ENCODE measurements around the gene TMEM107.
A peak's percentile ranks its signal among the peaks of the same experiment; 100 is the strongest.

Gene TMEM107

DNA sequence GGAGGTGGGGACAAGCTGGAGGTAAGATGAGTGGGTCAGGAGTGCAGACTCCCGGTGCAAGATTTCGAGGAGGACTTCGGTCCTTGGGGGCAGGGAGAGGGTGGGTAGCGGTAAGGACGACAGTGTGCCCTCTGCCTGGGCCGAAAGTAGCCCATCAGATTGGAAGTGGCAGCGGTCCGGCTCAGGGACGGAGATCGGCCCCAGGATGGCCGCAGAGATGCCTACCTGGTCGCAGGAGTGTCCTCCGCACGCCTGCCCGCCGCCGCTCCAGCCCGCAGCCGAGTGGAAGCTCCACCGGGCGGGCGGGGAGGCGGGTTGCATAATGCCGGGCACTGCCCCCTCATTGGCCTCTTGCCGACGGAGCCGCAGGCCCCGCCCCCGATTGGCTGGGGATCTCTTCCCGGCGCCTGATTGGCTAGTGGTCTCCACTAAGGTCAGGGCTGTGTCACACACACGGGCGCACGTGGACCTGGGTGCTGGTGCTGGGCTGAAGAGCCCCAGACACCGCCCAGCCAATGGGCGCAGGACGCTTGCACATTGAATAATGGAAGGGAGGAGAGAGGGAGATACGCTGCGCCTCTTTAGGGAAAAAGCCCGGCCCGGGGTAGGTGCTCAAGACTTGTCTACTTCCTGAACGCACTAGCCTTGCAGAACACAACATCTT lies 23.9 kb downstream of the TMEM107 start, which contains the start of gene PER1 (continued):
- TF ChIP-seq ZNF561 (tag by site-specific recombination; IDR thresholded peaks at IDR 0.05; ENCODE audit: borderline replicate concordance) = peak; percentile 72; the same call in 1 of the 2 replicates
- TF ChIP-seq EGR2 (tag by site-specific recombination; IDR thresholded peaks at IDR 0.05; ENCODE audit: low read depth) = 0 out of 2 replicates have a peak, but pooled peaks have one; percentile 23
- TF ChIP-seq ZBTB20 (tag by site-specific recombination; IDR thresholded peaks at IDR 0.05) = peak; percentile 93
- no peak for TF ChIP-seq ZNF175 (tag by site-specific recombination; IDR thresholded peaks at IDR 0.05)
- no peak for TF ChIP-seq ZNF37A (tag by site-specific recombination; IDR thresholded peaks at IDR 0.05)
- TF ChIP-seq BCL11A (tag by site-specific recombination; IDR thresholded peaks at IDR 0.05; ENCODE audit: low read depth) = peak; percentile 72
- peak; percentile 95 for TF ChIP-seq SP2 (tag by site-specific recombination; IDR thresholded peaks at IDR 0.05)
- TF ChIP-seq, protein P1, sequence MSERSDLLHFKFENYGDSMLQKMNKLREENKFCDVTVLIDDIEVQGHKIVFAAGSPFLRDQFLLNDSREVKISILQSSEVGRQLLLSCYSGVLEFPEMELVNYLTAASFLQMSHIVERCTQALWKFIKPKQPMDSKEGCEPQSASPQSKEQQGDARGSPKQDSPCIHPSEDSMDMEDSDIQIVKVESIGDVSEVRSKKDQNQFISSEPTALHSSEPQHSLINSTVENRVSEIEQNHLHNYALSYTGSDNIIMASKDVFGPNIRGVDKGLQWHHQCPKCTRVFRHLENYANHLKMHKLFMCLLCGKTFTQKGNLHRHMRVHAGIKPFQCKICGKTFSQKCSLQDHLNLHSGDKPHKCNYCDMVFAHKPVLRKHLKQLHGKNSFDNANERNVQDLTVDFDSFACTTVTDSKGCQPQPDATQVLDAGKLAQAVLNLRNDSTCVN (tag by site-specific recombination; optimal IDR thresholded peaks at IDR 0.05) = peak; percentile 54
- TF ChIP-seq ZFP69B (tag by site-specific recombination; IDR thresholded peaks at IDR 0.05) = 0 out of 2 replicates have a peak, but pooled peaks have one; percentile 65
- TF ChIP-seq KLF8 (tag by site-specific recombination; IDR thresholded peaks at IDR 0.05) = peak; percentile 46; the same call in 1 of the 2 replicates
- TF ChIP-seq ZNF600 (tag by site-specific recombination; IDR thresholded peaks at IDR 0.05) = peak; percentile 95
- TF ChIP-seq ZSCAN30 (tag by site-specific recombination; IDR thresholded peaks at IDR 0.05) = no peak
- no peak for TF ChIP-seq HOXC10 (CRISPR knock-in tag; IDR thresholded peaks at IDR 0.05)
- peak; percentile 90 for TF ChIP-seq ZNF341 (tag by site-specific recombination; IDR thresholded peaks at IDR 0.05; ENCODE audit: low read depth)
- TF ChIP-seq, protein P2, sequence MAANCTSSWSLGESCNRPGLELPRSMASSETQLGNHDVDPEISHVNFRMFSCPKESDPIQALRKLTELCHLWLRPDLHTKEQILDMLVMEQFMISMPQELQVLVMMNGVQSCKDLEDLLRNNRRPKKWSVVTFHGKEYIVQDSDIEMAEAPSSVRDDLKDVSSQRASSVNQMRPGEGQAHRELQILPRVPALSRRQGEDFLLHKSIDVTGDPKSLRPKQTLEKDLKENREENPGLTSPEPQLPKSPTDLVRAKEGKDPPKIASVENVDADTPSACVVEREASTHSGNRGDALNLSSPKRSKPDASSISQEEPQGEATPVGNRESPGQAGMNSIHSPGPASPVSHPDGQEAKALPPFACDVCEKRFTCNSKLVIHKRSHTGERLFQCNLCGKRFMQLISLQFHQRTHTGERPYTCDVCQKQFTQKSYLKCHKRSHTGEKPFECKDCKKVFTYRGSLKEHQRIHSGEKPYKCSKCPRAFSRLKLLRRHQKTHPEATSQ (tag by site-specific recombination; IDR thresholded peaks at IDR 0.05) = 0 out of 2 replicates have a peak, but pooled peaks have one; percentile 55
- TF ChIP-seq, protein P3, sequence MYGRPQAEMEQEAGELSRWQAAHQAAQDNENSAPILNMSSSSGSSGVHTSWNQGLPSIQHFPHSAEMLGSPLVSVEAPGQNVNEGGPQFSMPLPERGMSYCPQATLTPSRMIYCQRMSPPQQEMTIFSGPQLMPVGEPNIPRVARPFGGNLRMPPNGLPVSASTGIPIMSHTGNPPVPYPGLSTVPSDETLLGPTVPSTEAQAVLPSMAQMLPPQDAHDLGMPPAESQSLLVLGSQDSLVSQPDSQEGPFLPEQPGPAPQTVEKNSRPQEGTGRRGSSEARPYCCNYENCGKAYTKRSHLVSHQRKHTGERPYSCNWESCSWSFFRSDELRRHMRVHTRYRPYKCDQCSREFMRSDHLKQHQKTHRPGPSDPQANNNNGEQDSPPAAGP (tag by site-specific recombination; IDR thresholded peaks at IDR 0.05) = peak; percentile 75
- TF ChIP-seq, protein P4, sequence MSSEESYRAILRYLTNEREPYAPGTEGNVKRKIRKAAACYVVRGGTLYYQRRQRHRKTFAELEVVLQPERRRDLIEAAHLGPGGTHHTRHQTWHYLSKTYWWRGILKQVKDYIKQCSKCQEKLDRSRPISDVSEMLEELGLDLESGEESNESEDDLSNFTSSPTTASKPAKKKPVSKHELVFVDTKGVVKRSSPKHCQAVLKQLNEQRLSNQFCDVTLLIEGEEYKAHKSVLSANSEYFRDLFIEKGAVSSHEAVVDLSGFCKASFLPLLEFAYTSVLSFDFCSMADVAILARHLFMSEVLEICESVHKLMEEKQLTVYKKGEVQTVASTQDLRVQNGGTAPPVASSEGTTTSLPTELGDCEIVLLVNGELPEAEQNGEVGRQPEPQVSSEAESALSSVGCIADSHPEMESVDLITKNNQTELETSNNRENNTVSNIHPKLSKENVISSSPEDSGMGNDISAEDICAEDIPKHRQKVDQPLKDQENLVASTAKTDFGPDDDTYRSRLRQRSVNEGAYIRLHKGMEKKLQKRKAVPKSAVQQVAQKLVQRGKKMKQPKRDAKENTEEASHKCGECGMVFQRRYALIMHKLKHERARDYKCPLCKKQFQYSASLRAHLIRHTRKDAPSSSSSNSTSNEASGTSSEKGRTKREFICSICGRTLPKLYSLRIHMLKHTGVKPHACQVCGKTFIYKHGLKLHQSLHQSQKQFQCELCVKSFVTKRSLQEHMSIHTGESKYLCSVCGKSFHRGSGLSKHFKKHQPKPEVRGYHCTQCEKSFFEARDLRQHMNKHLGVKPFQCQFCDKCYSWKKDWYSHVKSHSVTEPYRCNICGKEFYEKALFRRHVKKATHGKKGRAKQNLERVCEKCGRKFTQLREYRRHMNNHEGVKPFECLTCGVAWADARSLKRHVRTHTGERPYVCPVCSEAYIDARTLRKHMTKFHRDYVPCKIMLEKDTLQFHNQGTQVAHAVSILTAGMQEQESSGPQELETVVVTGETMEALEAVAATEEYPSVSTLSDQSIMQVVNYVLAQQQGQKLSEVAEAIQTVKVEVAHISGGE (tag by site-specific recombination; conservative IDR thresholded peaks at IDR 0.05; ENCODE audit: low read depth) = peak; percentile 59
- no peak for TF ChIP-seq ZNF394 (tag by site-specific recombination; IDR thresholded peaks at IDR 0.05; ENCODE audit: borderline replicate concordance)
- TF ChIP-seq, protein P5, sequence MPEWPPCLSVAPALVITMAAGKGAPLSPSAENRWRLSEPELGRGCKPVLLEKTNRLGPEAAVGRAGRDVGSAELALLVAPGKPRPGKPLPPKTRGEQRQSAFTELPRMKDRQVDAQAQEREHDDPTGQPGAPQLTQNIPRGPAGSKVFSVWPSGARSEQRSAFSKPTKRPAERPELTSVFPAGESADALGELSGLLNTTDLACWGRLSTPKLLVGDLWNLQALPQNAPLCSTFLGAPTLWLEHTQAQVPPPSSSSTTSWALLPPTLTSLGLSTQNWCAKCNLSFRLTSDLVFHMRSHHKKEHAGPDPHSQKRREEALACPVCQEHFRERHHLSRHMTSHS (tag by site-specific recombination; IDR thresholded peaks at IDR 0.05) = no peak
- peak; percentile 52; the same call in 1 of the 2 replicates for TF ChIP-seq KLF16 (tag by site-specific recombination; IDR thresholded peaks at IDR 0.05)
- TF ChIP-seq ZNF501 (tag by site-specific recombination; IDR thresholded peaks at IDR 0.05) = peak; percentile 56; the same call in 1 of the 2 replicates
- TF ChIP-seq SP3 (tag by site-specific recombination; IDR thresholded peaks at IDR 0.05) = peak; percentile 80
- TF ChIP-seq, protein P6, sequence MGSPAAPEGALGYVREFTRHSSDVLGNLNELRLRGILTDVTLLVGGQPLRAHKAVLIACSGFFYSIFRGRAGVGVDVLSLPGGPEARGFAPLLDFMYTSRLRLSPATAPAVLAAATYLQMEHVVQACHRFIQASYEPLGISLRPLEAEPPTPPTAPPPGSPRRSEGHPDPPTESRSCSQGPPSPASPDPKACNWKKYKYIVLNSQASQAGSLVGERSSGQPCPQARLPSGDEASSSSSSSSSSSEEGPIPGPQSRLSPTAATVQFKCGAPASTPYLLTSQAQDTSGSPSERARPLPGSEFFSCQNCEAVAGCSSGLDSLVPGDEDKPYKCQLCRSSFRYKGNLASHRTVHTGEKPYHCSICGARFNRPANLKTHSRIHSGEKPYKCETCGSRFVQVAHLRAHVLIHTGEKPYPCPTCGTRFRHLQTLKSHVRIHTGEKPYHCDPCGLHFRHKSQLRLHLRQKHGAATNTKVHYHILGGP (tag by site-specific recombination; IDR thresholded peaks at IDR 0.05) = no peak
- TF ChIP-seq ZNF184 (tag by site-specific recombination; IDR thresholded peaks at IDR 0.05) = no peak
- peak; percentile 66 for TF ChIP-seq ZNF629 (tag by site-specific recombination; IDR thresholded peaks at IDR 0.05)
- no peak for TF ChIP-seq ZNF670 (tag by site-specific recombination; IDR thresholded peaks at IDR 0.05; ENCODE audit: low read depth)
- peak; percentile 76; the same call in 1 of the 2 replicates for TF ChIP-seq BCL11B (tag by site-specific recombination; IDR thresholded peaks at IDR 0.05; ENCODE audit: low read depth)
- peak; percentile 65; the same call in 1 of the 2 replicates for TF ChIP-seq ZNF24 (tag by site-specific recombination; IDR thresholded peaks at IDR 0.05)
- TF ChIP-seq SP7 (tag by site-specific recombination; IDR thresholded peaks at IDR 0.05) = peak; percentile 76
- TF ChIP-seq ZNF335 (tag by site-specific recombination; conservative IDR thresholded peaks at IDR 0.05) = peak; percentile 98
